ENCODE results near the gene MAP3K3.

MAP3K3 gene

GRCh38 chr17:63681530-63681929, 59.3 kb downstream of the MAP3K3 start:
- H3K27ac ChIP-seq = no peak overlapping the region
- no peak overlapping the region for H3K9ac ChIP-seq
- H4K20me1 ChIP-seq (ENCODE audit: insufficient read depth) = no peaks in the 10 kb centered on the region
- no peaks in the 10 kb centered on the region for H3K27me3 ChIP-seq (ENCODE audit: insufficient read depth, low read depth)
- no peak for TF ChIP-seq CTCF (conservative IDR thresholded peaks at IDR 0.05; ENCODE audit: low read depth, low read length)
- H3K4me2 ChIP-seq = no peak overlapping the region
- no peaks in the 10 kb centered on the region for H3K4me1 ChIP-seq (ENCODE audit: low read depth, poor library complexity, severe bottlenecking)
- H2AFZ ChIP-seq (ENCODE audit: low read depth) = no peak overlapping the region
- no peaks in the 10 kb centered on the region for H3K79me2 ChIP-seq (ENCODE audit: insufficient read depth, low read depth)
- no peak overlapping the region for H3K4me3 ChIP-seq (IDR thresholded peaks at IDR 0.05; ENCODE audit: insufficient read depth, low read depth, low read length)
- no peaks in the 10 kb centered on the region for H3K36me3 ChIP-seq (ENCODE audit: insufficient read depth)

GRCh38 chr17:63682441-63682840, 60.2 kb downstream of the MAP3K3 start:
- no peaks in the 10 kb centered on the region for H3K4me1 ChIP-seq (ENCODE audit: low read depth, poor library complexity, severe bottlenecking)
- no peaks in the 10 kb centered on the region for H3K27me3 ChIP-seq (ENCODE audit: insufficient read depth, low read depth)
- H3K36me3 ChIP-seq (ENCODE audit: insufficient read depth) = no peaks in the 10 kb centered on the region
- no peak overlapping the region for H3K27ac ChIP-seq
- no peaks in the 10 kb centered on the region for H3K79me2 ChIP-seq (ENCODE audit: insufficient read depth, low read depth)
- H3K4me3 ChIP-seq (IDR thresholded peaks at IDR 0.05; ENCODE audit: insufficient read depth, low read depth, low read length) = no peak overlapping the region
- no peak overlapping the region for H2AFZ ChIP-seq (ENCODE audit: low read depth)
- no peaks in the 10 kb centered on the region for H4K20me1 ChIP-seq (ENCODE audit: insufficient read depth)
- TF ChIP-seq CTCF (conservative IDR thresholded peaks at IDR 0.05; ENCODE audit: low read depth, low read length) = no peak
- no peak overlapping the region for H3K4me2 ChIP-seq
- H3K9ac ChIP-seq = no peak overlapping the region

- Histone ChIP-seq H4K20me1 (ENCODE audit: insufficient read depth) (no peaks in the 10 kb centered on the region), H3K27ac (no peak overlapping the region), H3K4me2 (no peak overlapping the region), H3K36me3 (ENCODE audit: insufficient read depth) (no peaks in the 10 kb centered on the region), H2AFZ (ENCODE audit: low read depth) (no peak overlapping the region), H3K79me2 (ENCODE audit: insufficient read depth, low read depth) (no peaks in the 10 kb centered on the region), H3K27me3 (ENCODE audit: insufficient read depth, low read depth) (no peaks in the 10 kb centered on the region), H3K4me3 (IDR thresholded peaks at IDR 0.05; ENCODE audit: insufficient read depth, low read depth, low read length) (no peak overlapping the region), H3K9ac (no peak overlapping the region), H3K4me1 (ENCODE audit: low read depth, poor library complexity, severe bottlenecking) (no peaks in the 10 kb centered on the region)
- TF ChIP-seq CTCF (conservative IDR thresholded peaks at IDR 0.05; ENCODE audit: low read depth, low read length) = no peak
Measured at GRCh38 chr17:63682981-63683380, 60.8 kb downstream of the MAP3K3 start.

- Histone ChIP-seq H4K20me1 (ENCODE audit: insufficient read depth) (no peaks in the 10 kb centered on the region), H3K4me3 (IDR thresholded peaks at IDR 0.05; ENCODE audit: insufficient read depth, low read depth, low read length) (no peak overlapping the region), H3K27ac (no peak overlapping the region), H3K27me3 (ENCODE audit: insufficient read depth, low read depth) (no peaks in the 10 kb centered on the region), H3K4me1 (ENCODE audit: low read depth, poor library complexity, severe bottlenecking) (no peaks in the 10 kb centered on the region), H3K4me2 (no peak overlapping the region), H3K79me2 (ENCODE audit: insufficient read depth, low read depth) (no peaks in the 10 kb centered on the region), H3K9ac (no peak overlapping the region), H2AFZ (ENCODE audit: low read depth) (no peak overlapping the region), H3K36me3 (ENCODE audit: insufficient read depth) (no peaks in the 10 kb centered on the region)
- no peak for TF ChIP-seq CTCF (conservative IDR thresholded peaks at IDR 0.05; ENCODE audit: low read depth, low read length)
Measured at GRCh38 chr17:63685041-63685440, 62.8 kb downstream of the MAP3K3 start.

GRCh38 chr17:63685578-63685977, 63.4 kb downstream of the MAP3K3 start:
- Histone ChIP-seq H3K4me3 (IDR thresholded peaks at IDR 0.05; ENCODE audit: insufficient read depth, low read depth, low read length) (no peak overlapping the region), H4K20me1 (ENCODE audit: insufficient read depth) (no peaks in the 10 kb centered on the region), H3K4me2 (no peak overlapping the region), H3K36me3 (ENCODE audit: insufficient read depth) (no peaks in the 10 kb centered on the region), H2AFZ (ENCODE audit: low read depth) (no peak overlapping the region), H3K27ac (no peak overlapping the region), H3K4me1 (ENCODE audit: low read depth, poor library complexity, severe bottlenecking) (no peaks in the 10 kb centered on the region), H3K79me2 (ENCODE audit: insufficient read depth, low read depth) (no peaks in the 10 kb centered on the region), H3K9ac (no peak overlapping the region), H3K27me3 (ENCODE audit: insufficient read depth, low read depth) (no peaks in the 10 kb centered on the region)
- TF ChIP-seq CTCF (conservative IDR thresholded peaks at IDR 0.05; ENCODE audit: low read depth, low read length) = no peak

All from KMS-11 (cell line).